Spleen (tissue), 13 donors: Measurements from ENCODE around the gene PHLDB2. TPM values are rescaled to one million over a fixed set of nuclear protein-coding genes. Genes with fewer than 3 reads are reported as not detected.

Source experiments
- DNase-seq: peaks from one replicate; pipeline ENCODE4 v3.0.0-alpha.2; 2020
- H3K27ac ChIP-seq, 8 donors: fragments of 200-600 bp; sonication (generic) in 7 of 8; 1 replicate in 4 of 8; 2 replicates in 4 of 8; pipeline versions ENCODE4 v1.5.0 to v1.8.0; 2016 to 2021; ENCODE audit warnings: inconsistent platforms in 4 of 8, mild to moderate bottlenecking in 4 of 8, moderate library complexity in 1 of 8
- H3K27me3 ChIP-seq, 7 donors: fragments of 200-600 bp; sonication (generic) in 6 of 7; replicated peaks in 1 of 7; 1 replicate in 4 of 7; 2 replicates in 3 of 7; pipeline versions ENCODE4 v1.5.0 to v1.8.0; 2016 to 2021; ENCODE audit warnings: inconsistent platforms in 3 of 7, mild to moderate bottlenecking in 1 of 7
- H3K36me3 ChIP-seq, 6 donors: fragments of 200-600 bp; sonication (generic) in 5 of 6; 1 replicate in 4 of 6; 2 replicates in 2 of 6; pipeline versions ENCODE4 v1.5.0 to v1.8.0; 2016 to 2021; ENCODE audit warnings: inconsistent platforms in 2 of 6
- H3K4me1 ChIP-seq, 6 donors: fragments of 200-600 bp; sonication (generic) in 5 of 6; 1 replicate in 3 of 6; 2 replicates in 3 of 6; pipeline versions ENCODE4 v1.5.0 to v1.8.0; 2016 to 2021; ENCODE audit warnings: inconsistent platforms in 3 of 6
- H3K4me3 ChIP-seq, 8 donors: fragments of 200-600 bp; sonication (generic) in 7 of 8; 1 replicate in 4 of 8; 2 replicates in 4 of 8; pipeline versions ENCODE4 v1.5.0 to v1.8.0; 2016 to 2021; ENCODE audit warnings: inconsistent platforms in 4 of 8, mild to moderate bottlenecking in 4 of 8, moderate library complexity in 2 of 8
- H3K9me3 ChIP-seq, 8 donors: fragments of 200-600 bp; sonication (generic) in 7 of 8; 1 replicate in 4 of 8; 2 replicates in 4 of 8; pipeline versions ENCODE4 v1.5.0 to v1.8.0; 2016 to 2021; ENCODE audit warnings: inconsistent platforms in 4 of 8
- POLR2A ChIP-seq, 3 donors: fragments of 450-650 bp; IDR thresholded peaks; one replicate each; pipeline ENCODE4 v1.5.1; 2017; ENCODE audit warnings: antibody characterized with exemption in 3 of 3, mild to moderate bottlenecking in 1 of 3
- POLR2AphosphoS5 ChIP-seq, 3 donors: sonication (generic); formaldehyde crosslinking; IDR thresholded peaks; one replicate each; pipeline ENCODE4 v1.5.1; 2017; ENCODE audit warnings: antibody characterized with exemption in 3 of 3
- WGBS, 5 donors: extraction: QIAGEN DNeasy Blood & Tissue Kit in 3 of 5; methylation state at CpG; one replicate each; pipeline versions ENCODE4 v1.1.5 to v1.1.7; 2013 to 2018; 5-methylcytosine and 5-hydroxymethylcytosine counted together
- intact Hi-C: fragments of 100-400 bp; cut with DNase I; formaldehyde crosslinking; loops from one replicate; pipeline ENCODE4 v1.15.0; 2023; ENCODE audit warnings: low total_unique reads
- long read RNA-seq, 2 donors: transcript quantifications; one replicate each; lab custom pipeline, GENCODE V29; 2026
- polyA plus RNA-seq, 3 donors: library from polyadenylated mRNA; stranded (reverse); fragments of 200-250 nt; gene quantifications; one replicate each; pipeline ENCODE4 v1.2.1, GENCODE V29; 2013
- total RNA-seq, 7 donors: library from RNA; depleted of rRNA in 3 of 7; stranded (reverse); fragments of >200 nt in 3 of 7; fragmentation: NEBNext Ultra II Directional in 4 of 7; extraction: Animal tissue kit (Norgen Biotek cat#: 25700) in 4 of 7; gene quantifications; one replicate each; pipeline versions ENCODE4 v1.1.0 to v1.2.1, GENCODE V29; 2016 to 2021
- TF ChIP-seq, protein P1 (sequence below), 11 experiments: fragments of 200-600 bp in 7 of 11; fragments of 450-650 bp in 4 of 11; sonication (generic) in 4 of 11; IDR thresholded peaks in 8 of 11; conservative IDR thresholded peaks in 3 of 11; 1 replicate in 7 of 11; 2 replicates in 4 of 11; pipeline versions ENCODE4 v1.4.0 to v1.8.0; 2016 to 2021; ENCODE audit warnings: antibody characterized with exemption in 11 of 11, inconsistent platforms in 4 of 11, mild to moderate bottlenecking in 1 of 11
- donor health status: healthy with polysubstance abuse.
- donor health status: DM: no; HTN: no; CAD: no; lungs with moderate emphysema.
- donor health status: DM: no; HTN: no; CAD: no.
- donor health status: Bipolar disorder and iron deficiency.
- donor health status: healthy.
- donor health status: DM: no; HTN: no; CAD: no.
- donor health status: DM: yes; HTN: yes; CAD: no.

Gene PHLDB2
- total RNA-seq = 10 to 100 TPM; 28.3 to 78.6 (median 50.9) TPM
- polyA plus RNA-seq = 10 to 100 TPM in 2 of 3 donors, 1 to 10 TPM in 1; 4.7 to 18.8 (median 13.4) TPM
- long read RNA-seq, donor 1, full-length matches to known transcripts = 3 of 3 reads
- long read RNA-seq, donor 1, partial matches to known transcripts = 0 of 3 reads
- long read RNA-seq, donor 1, other reads (novel, unspliced or antisense) = 0 of 3 reads
- long read RNA-seq, donor 2, full-length matches to known transcripts = 1 of 1 reads
- long read RNA-seq, donor 2, partial matches to known transcripts = 0 of 1 reads
- long read RNA-seq, donor 2, other reads (novel, unspliced or antisense) = 0 of 1 reads

DNA sequence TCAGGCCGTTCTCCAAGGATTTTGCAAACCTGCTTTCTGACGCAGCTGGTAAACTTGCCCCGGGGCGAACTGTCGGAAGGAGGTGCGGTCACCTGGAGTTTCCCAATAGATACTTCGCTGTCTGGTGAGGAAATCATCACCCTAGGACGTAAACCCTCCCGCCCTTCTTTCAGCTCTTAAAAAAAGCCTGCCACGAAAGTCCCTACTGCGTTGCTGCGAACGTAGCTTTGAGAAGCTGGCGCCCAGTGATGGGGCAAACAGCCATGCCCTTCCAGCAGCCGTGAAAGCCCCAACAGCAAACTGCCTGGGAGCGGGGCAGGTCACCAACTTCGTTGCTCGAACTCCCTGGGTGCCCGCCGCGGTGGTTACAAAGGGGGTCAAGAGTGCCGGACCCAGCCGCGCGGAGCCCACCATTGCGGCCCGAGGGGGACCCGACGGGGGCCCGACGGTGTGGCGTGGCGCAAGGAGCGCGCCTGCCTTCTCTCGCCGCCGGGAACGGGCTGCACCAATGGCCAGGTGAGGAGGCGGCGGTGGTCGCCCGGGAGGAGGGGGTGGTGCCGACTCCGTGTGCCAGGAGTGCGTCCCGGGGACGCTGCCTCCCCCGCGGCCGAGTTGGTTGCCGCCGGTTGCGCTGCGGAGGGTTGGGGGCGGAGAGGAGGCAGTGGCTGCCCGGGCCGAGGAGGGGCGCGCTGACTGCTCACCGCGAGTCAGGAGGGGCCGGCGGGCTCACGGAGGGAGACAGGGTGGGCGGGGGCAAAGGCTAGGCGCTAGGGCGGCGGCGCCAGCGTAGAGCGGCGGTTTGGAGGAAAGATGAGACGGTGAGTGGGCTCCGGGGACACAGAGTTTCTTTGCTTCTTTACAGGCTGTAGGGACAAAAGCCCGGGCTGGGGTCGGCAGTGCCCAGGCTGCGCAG is at the start of gene PHLDB2:
TSS of gene PHLDB2 (plus strand) at position 205 of the 913 bp plus-strand sequence. CDS start 24,813 bp downstream, outside the sequence.
- intact Hi-C loops = no loop called here
- Histone ChIP-seq H3K36me3 (no peaks in the 10 kb centered on the region), H3K9me3 (no peaks in the 10 kb centered on the region)

DNA sequence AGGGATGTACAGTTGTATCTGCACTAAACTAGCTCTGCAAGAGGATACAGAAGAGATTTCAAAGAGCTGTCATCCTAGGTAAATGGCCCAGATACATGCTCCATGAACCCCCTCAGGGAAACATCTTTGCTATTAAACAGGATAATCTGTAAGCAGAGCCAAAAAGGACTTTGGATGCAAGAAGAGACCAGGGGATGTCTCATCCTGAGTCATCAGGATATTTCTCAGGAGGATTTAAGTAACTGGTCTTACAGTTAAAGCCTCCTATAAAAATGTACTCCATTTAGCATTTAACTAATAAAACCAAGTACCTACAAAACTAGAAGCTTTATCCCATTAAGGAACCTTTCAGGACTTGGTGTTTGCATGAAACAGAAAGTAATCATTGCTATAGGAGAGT is 48.2 kb upstream of the PHLDB2 start:
- H3K36me3 ChIP-seq = no peaks in the 10 kb centered on the region
- TF ChIP-seq, protein P1, sequence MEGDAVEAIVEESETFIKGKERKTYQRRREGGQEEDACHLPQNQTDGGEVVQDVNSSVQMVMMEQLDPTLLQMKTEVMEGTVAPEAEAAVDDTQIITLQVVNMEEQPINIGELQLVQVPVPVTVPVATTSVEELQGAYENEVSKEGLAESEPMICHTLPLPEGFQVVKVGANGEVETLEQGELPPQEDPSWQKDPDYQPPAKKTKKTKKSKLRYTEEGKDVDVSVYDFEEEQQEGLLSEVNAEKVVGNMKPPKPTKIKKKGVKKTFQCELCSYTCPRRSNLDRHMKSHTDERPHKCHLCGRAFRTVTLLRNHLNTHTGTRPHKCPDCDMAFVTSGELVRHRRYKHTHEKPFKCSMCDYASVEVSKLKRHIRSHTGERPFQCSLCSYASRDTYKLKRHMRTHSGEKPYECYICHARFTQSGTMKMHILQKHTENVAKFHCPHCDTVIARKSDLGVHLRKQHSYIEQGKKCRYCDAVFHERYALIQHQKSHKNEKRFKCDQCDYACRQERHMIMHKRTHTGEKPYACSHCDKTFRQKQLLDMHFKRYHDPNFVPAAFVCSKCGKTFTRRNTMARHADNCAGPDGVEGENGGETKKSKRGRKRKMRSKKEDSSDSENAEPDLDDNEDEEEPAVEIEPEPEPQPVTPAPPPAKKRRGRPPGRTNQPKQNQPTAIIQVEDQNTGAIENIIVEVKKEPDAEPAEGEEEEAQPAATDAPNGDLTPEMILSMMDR (IDR thresholded peaks at IDR 0.05 in 8 of 11, conservative IDR thresholded peaks at IDR 0.05 in 3 of 11) = no peak
- TF ChIP-seq POLR2AphosphoS5 (IDR thresholded peaks at IDR 0.05) (no peak), POLR2A (IDR thresholded peaks at IDR 0.05) (no peak)
- H3K4me3 ChIP-seq = no peak overlapping the region
- no peaks in the 10 kb centered on the region for H3K27me3 ChIP-seq
- DNase-seq = no peak
- no peaks in the 10 kb centered on the region for H3K4me1 ChIP-seq
- intact Hi-C loops = no loop called here
- peaks cover 0 to 12% (median 4%) of the 10 kb centered on the region in 8 donors for H3K9me3 ChIP-seq
- H3K27ac ChIP-seq = no peak overlapping the region

More for the DNA sequence above, at the start of gene PHLDB2:
- WGBS, 5 donors = 1 to 3% (median 1%) methylated on average over 31 to 78 of the region's 78 CpGs
- Histone ChIP-seq H3K27me3 (peaks cover 0 to 23% (median 0%) of the 10 kb centered on the region in 7 donors), H3K27ac (peak within 1 kb of the TSS; percentile 82 to 94 (median 92)), H3K4me3 (peak within 1 kb of the TSS; percentile 59 to 87 (median 67)), H3K4me1 (peaks cover 4 to 59% (median 31%) of the 10 kb centered on the region in 6 donors)
- DNase-seq = peak; percentile 91
- TF ChIP-seq POLR2AphosphoS5 (IDR thresholded peaks at IDR 0.05) (peak; percentile 45 to 81 (median 79)), POLR2A (IDR thresholded peaks at IDR 0.05) (no peak)
- TF ChIP-seq, protein P1 (IDR thresholded peaks at IDR 0.05 in 8 of 11, conservative IDR thresholded peaks at IDR 0.05 in 3 of 11) = peak in 1 of 11 experiments; percentile 11

DNA sequence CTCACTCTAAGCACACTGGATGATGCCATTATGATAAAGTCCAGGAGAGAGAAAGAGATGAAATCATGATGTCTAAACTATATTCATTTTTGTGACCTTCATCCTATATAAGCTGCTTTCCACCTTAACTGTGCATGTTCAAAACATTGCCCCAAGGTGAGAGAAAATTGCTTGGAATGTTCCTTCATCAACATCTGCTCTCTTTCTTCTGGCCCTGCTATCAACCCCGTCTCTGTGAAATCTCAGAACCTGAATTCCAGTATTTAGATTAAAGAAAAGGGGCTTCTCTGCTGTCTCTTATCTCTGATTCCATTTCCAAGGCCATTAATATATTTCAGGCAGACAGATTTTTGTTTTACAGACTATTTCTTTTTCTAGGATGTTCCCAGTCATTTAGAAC is 47.3 kb upstream of the PHLDB2 start:
- TF ChIP-seq POLR2AphosphoS5 (IDR thresholded peaks at IDR 0.05) (no peak), POLR2A (IDR thresholded peaks at IDR 0.05) (no peak)
- TF ChIP-seq, protein P1 (IDR thresholded peaks at IDR 0.05 in 8 of 11, conservative IDR thresholded peaks at IDR 0.05 in 3 of 11) = no peak
- no peak for DNase-seq
- Histone ChIP-seq H3K4me1 (no peaks in the 10 kb centered on the region), H3K36me3 (no peaks in the 10 kb centered on the region), H3K27me3 (no peaks in the 10 kb centered on the region), H3K4me3 (no peak overlapping the region), H3K27ac (no peak overlapping the region), H3K9me3 (peaks cover 0 to 20% (median 7%) of the 10 kb centered on the region in 8 donors)
- intact Hi-C loops = no loop called here
- WGBS, 5 donors = 76 to 95% (median 85%) methylated on average over 1 of the region's 1 CpG
